Loucy (cell line): ENCODE results near the gene TMEM39A.

Experiments used
- H2AFZ ChIP-seq: fragments of 200-600 bp; sonication (generic); 2 replicates; pipeline ENCODE4 v1.6.0; 2016; ENCODE audit warnings: antibody characterized with exemption, mild to moderate bottlenecking, low read length, moderate library complexity
- H3F3A ChIP-seq: fragments of 200-600 bp; 2 replicates; pipeline ENCODE4 v1.6.0; 2016; ENCODE audit warnings: antibody characterized with exemption, low read depth, mild to moderate bottlenecking
- H3K27me3 ChIP-seq: fragments of 200-600 bp; sonication (generic); 2 replicates; pipeline ENCODE4 v1.6.1; 2014; ENCODE audit warnings: low read length, mild to moderate bottlenecking; ENCODE audit not compliant: insufficient read depth, poor library complexity, severe bottlenecking
- H3K36me3 ChIP-seq: fragments of 200-600 bp; sonication (generic); 2 replicates; pipeline ENCODE4 v1.6.1; 2016; ENCODE audit warnings: low read length; ENCODE audit not compliant: insufficient read depth
- H3K4me1 ChIP-seq: fragments of 200-600 bp; sonication (generic); 2 replicates; pipeline ENCODE4 v1.5.1; 2014; ENCODE audit warnings: low read length, mild to moderate bottlenecking; ENCODE audit not compliant: insufficient read depth, poor library complexity, severe bottlenecking
- H3K4me2 ChIP-seq: fragments of 200-600 bp; sonication (generic); 2 replicates; pipeline ENCODE4 v1.6.0; 2014; ENCODE audit warnings: antibody characterized with exemption, low read length, low read depth, mild to moderate bottlenecking; ENCODE audit not compliant: poor library complexity, severe bottlenecking
- H3K4me3 ChIP-seq: fragments of 200-600 bp; sonication (generic); 2 replicates; pipeline ENCODE4 v1.5.1; 2014; ENCODE audit warnings: low read length, mild to moderate bottlenecking, mixed read lengths; ENCODE audit not compliant: poor library complexity, severe bottlenecking
- H3K79me2 ChIP-seq: fragments of 200-600 bp; sonication (generic); 2 replicates; pipeline ENCODE4 v1.6.1; 2014; ENCODE audit warnings: low read length; ENCODE audit not compliant: insufficient read depth
- H3K9ac ChIP-seq: fragments of 200-600 bp; sonication (generic); 2 replicates; pipeline ENCODE4 v1.6.0; 2014; ENCODE audit warnings: mild to moderate bottlenecking, low read depth, low read length, moderate library complexity; ENCODE audit not compliant: poor library complexity, severe bottlenecking
- H3K9me2 ChIP-seq: fragments of 200-600 bp; sonication (generic); replicated peaks from 2 replicates; pipeline ENCODE4 v1.6.1; 2016; ENCODE audit warnings: low read depth, low read length, mixed read lengths
- H3K9me3 ChIP-seq: fragments of 200-600 bp; sonication (generic); 2 replicates; pipeline ENCODE4 v1.6.1; 2014; ENCODE audit warnings: mild to moderate bottlenecking, antibody characterized with exemption, low read length, low read depth; ENCODE audit not compliant: insufficient read depth
- H4K20me1 ChIP-seq: fragments of 200-600 bp; sonication (generic); 2 replicates; pipeline ENCODE4 v1.6.0; 2014; ENCODE audit warnings: antibody characterized with exemption, low read length, mild to moderate bottlenecking; ENCODE audit not compliant: insufficient read depth, poor library complexity, severe bottlenecking
- CTCF ChIP-seq: fragments of 200-600 bp; sonication (generic); conservative IDR thresholded peaks from 2 replicates; pipeline ENCODE4 v1.5.1; 2014; ENCODE audit warnings: mild to moderate bottlenecking, antibody characterized with exemption, low read length
- EZH2phosphoT487 ChIP-seq: fragments of 200-600 bp; IDR thresholded peaks from 2 replicates; pipeline ENCODE4 v1.6.1; 2018; ENCODE audit warnings: antibody characterized with exemption, mild to moderate bottlenecking, moderate library complexity, borderline replicate concordance

TMEM39A gene

GRCh38 chr3:119388577-119388976 lies 74.8 kb downstream of the TMEM39A start:
- no peaks in the 10 kb centered on the region for H3K9me2 ChIP-seq
- H3K4me1 ChIP-seq: peaks cover 7% of the 10 kb centered on the region
- H3K27me3 ChIP-seq: no peaks in the 10 kb centered on the region
- H4K20me1 ChIP-seq: no peaks in the 10 kb centered on the region
- H3F3A ChIP-seq: no peaks in the 10 kb centered on the region
- no peaks in the 10 kb centered on the region for H3K9me3 ChIP-seq
- no peak overlapping the region for H3K4me3 ChIP-seq
- no peaks in the 10 kb centered on the region for H3K79me2 ChIP-seq
- no peak for TF ChIP-seq EZH2phosphoT487
- peak; percentile 65 for TF ChIP-seq CTCF
- H2AFZ ChIP-seq: no peak overlapping the region
- no peaks in the 10 kb centered on the region for H3K36me3 ChIP-seq
- H3K9ac ChIP-seq: no peak overlapping the region
- H3K4me2 ChIP-seq: no peak overlapping the region

- H3K9me3 ChIP-seq: no peaks in the 10 kb centered on the region
Measured at GRCh38 chr3:119382134-119382533, 81.3 kb downstream of the TMEM39A start.

GRCh38 chr3:119380697-119381096 lies 82.7 kb downstream of the TMEM39A start:
- Histone ChIP-seq H3K4me1 (no peaks in the 10 kb centered on the region), H3K36me3 (no peaks in the 10 kb centered on the region), H3K4me3 (no peak overlapping the region), H3K27me3 (no peaks in the 10 kb centered on the region), H3K9ac (no peak overlapping the region), H3K9me2 (no peaks in the 10 kb centered on the region), H2AFZ (no peak overlapping the region), H3K9me3 (no peaks in the 10 kb centered on the region), H3F3A (no peaks in the 10 kb centered on the region), H3K79me2 (no peaks in the 10 kb centered on the region), H4K20me1 (no peaks in the 10 kb centered on the region), H3K4me2 (no peak overlapping the region)
- TF ChIP-seq EZH2phosphoT487: no peak
- no peak for TF ChIP-seq CTCF

More at GRCh38 chr3:119382134-119382533, 81.3 kb downstream of the TMEM39A start:
- Histone ChIP-seq H3K9me2 (no peaks in the 10 kb centered on the region), H3K4me3 (no peak overlapping the region), H2AFZ (no peak overlapping the region), H3K79me2 (no peaks in the 10 kb centered on the region), H3K9ac (no peak overlapping the region), H3F3A (no peaks in the 10 kb centered on the region), H3K4me1 (no peaks in the 10 kb centered on the region), H3K36me3 (no peaks in the 10 kb centered on the region), H4K20me1 (no peaks in the 10 kb centered on the region), H3K4me2 (no peak overlapping the region), H3K27me3 (no peaks in the 10 kb centered on the region)
- TF ChIP-seq EZH2phosphoT487: no peak
- TF ChIP-seq CTCF: no peak
